K562 (cell line): Measurements from ENCODE around the gene MBD5. TPM values are rescaled to one million over a fixed set of nuclear protein-coding genes. Genes with fewer than 3 reads are reported as not detected.
A peak's percentile ranks its signal among the peaks of the same experiment; 100 is the strongest.

Experiments used
- ATAC-seq: fragments of 200-7000 bp; cut with Tn5 transposase; 3 replicates; pipeline ENCODE4 v1.9.1; 2020; ENCODE audit warnings: moderate library complexity
- BruUV-seq: library from RNA; stranded (reverse); fragments of 400-500 nt; replicated peaks from 2 replicates; lab custom pipeline; 2021; lab: Mats Ljungman, UMichigan
- CTCF ChIA-PET: fragments of 300-600 bp; formaldehyde crosslinking; extraction: SDS; loops from one replicate; lab custom pipeline; 2021; ENCODE audit warnings: low intra/inter-chr PET ratio; lab: Yijun Ruan, JAX
- POLR2A ChIA-PET: fragments of 300-600, 350-650 bp; sonication (Branson Sonifier 250); formaldehyde crosslinking; extraction: SDS; loops from one replicate; lab custom pipeline; 2021; ENCODE audit warnings: antibody characterized with exemption, inconsistent platforms; lab: Yijun Ruan, JAX
- DNase-seq, 4 experiments: peaks; one replicate each; pipeline versions ENCODE4 v3.0.0 to v3.0.0-alpha.2; 2011 to 2018; ENCODE audit warnings: low spot score in 3 of 4, mixed read lengths in 3 of 4; ENCODE audit errors: extremely low read depth in 1 of 4
- FAIRE-seq: peaks from 2 replicates; lab custom pipeline; 2011; peaks lifted over from hg19 to GRCh38; lab: Jason Lieb, UNC
- H2AFZ ChIP-seq: 2 replicates; pipeline ENCODE4 v1.6.0; 2011; ENCODE audit warnings: low read depth, low read length, control low read depth, inconsistent platforms
- H3K27ac ChIP-seq: fragments of 200-600 bp; 3 replicates; pipeline ENCODE4 v1.8.0; 2011; ENCODE audit warnings: low read depth, mild to moderate bottlenecking, control low read depth, inconsistent platforms, low read length, moderate library complexity, mixed read lengths; ENCODE audit errors: extremely low read depth
- H3K27me3 ChIP-seq, 2 experiments: fragments of 300-600 bp in 1 of 2; 2 replicates in 1 of 2; 3 replicates in 1 of 2; pipeline versions ENCODE4 v1.6.0 to v1.8.0; 2011; ENCODE audit warnings: inconsistent platforms in 2 of 2, low read length in 2 of 2, mild to moderate bottlenecking in 1 of 2, mixed read lengths in 1 of 2, moderate library complexity in 1 of 2; ENCODE audit not compliant: control insufficient read depth in 2 of 2, insufficient read depth in 2 of 2
- H3K36me3 ChIP-seq: fragments of 300-600 bp; 3 replicates; pipeline ENCODE4 v1.8.0; 2011; ENCODE audit warnings: mild to moderate bottlenecking, low read length, inconsistent platforms; ENCODE audit not compliant: control insufficient read depth, insufficient read depth
- H3K4me1 ChIP-seq, 2 experiments: fragments of 200-600 bp in 1 of 2; replicated peaks in 1 of 2; 2 replicates in 1 of 2; 3 replicates in 1 of 2; pipeline versions ENCODE4 v1.5.1 to v1.8.0; 2011; ENCODE audit warnings: inconsistent platforms in 2 of 2, low read length in 2 of 2, mild to moderate bottlenecking in 1 of 2, mixed read lengths in 1 of 2, moderate library complexity in 1 of 2; ENCODE audit not compliant: control insufficient read depth in 2 of 2, insufficient read depth in 2 of 2
- H3K4me2 ChIP-seq: 2 replicates; pipeline ENCODE4 v1.6.1; 2011; ENCODE audit warnings: low read length, control low read depth, inconsistent platforms, mixed read lengths; ENCODE audit not compliant: insufficient read depth
- H3K4me3 ChIP-seq: fragments of 200-600 bp; sonication (generic), shearing (Covaris generic); 2 replicates; pipeline ENCODE4 v1.5.1; 2016; ENCODE audit warnings: control low read depth, inconsistent platforms
- H3K79me2 ChIP-seq: fragments of 200-600 bp; 3 replicates; pipeline ENCODE4 v1.8.0; 2011; ENCODE audit warnings: low read length, inconsistent platforms; ENCODE audit not compliant: control insufficient read depth, insufficient read depth
- H3K9ac ChIP-seq, 2 experiments: 2 replicates each; pipeline versions ENCODE4 v1.6.0 to v1.6.1; 2011; ENCODE audit warnings: low read depth in 2 of 2, low read length in 2 of 2, control low read depth in 1 of 2, inconsistent platforms in 1 of 2, mild to moderate bottlenecking in 1 of 2, mixed read lengths in 1 of 2; ENCODE audit not compliant: insufficient read depth in 1 of 2
- H3K9me1 ChIP-seq: one replicate; pipeline ENCODE4 v1.6.0; 2011; ENCODE audit warnings: inconsistent platforms, mild to moderate bottlenecking, low read length, moderate library complexity; ENCODE audit not compliant: control insufficient read depth, insufficient read depth
- H3K9me3 ChIP-seq: replicated peaks from 2 replicates; pipeline ENCODE4 v1.5.1; 2011; ENCODE audit warnings: low read depth, low read length, inconsistent platforms; ENCODE audit not compliant: control insufficient read depth, insufficient read depth
- H4K20me1 ChIP-seq: replicated peaks from 2 replicates; pipeline ENCODE4 v1.6.1; 2011; ENCODE audit warnings: low read length, inconsistent platforms, mixed read lengths; ENCODE audit not compliant: control insufficient read depth, insufficient read depth
- HNRNPL ChIP-seq: fragments of 200-400 bp; formaldehyde crosslinking; IDR thresholded peaks from 2 replicates; pipeline ENCODE4 v1.6.1; 2017; ENCODE audit warnings: low read depth, mild to moderate bottlenecking, low read length
- NCOR1 ChIP-seq: fragments of 450-650 bp; IDR thresholded peaks from 2 replicates; pipeline ENCODE4 v1.6.1; 2016; ENCODE audit warnings: mild to moderate bottlenecking, moderate library complexity
- RBM17 ChIP-seq: fragments of 200-400 bp; formaldehyde crosslinking; IDR thresholded peaks from 2 replicates; pipeline ENCODE4 v1.6.1; 2017; ENCODE audit warnings: low read depth, mild to moderate bottlenecking, low read length, borderline replicate concordance
- ZNF146 ChIP-seq: IDR thresholded peaks from one replicate; pipeline ENCODE4 v1.6.1; 2018; ENCODE audit warnings: missing compliant biosample characterization; ENCODE audit not compliant: unreplicated experiment
- ZNF316 ChIP-seq: fragments of 450-650 bp; IDR thresholded peaks from 2 replicates; pipeline ENCODE4 v1.6.1; 2016
- ZNF75A ChIP-seq: fragments of 450-650 bp; formaldehyde crosslinking; IDR thresholded peaks from 2 replicates; pipeline ENCODE4 v1.4.0; 2020; ENCODE audit warnings: mild to moderate bottlenecking
- WGBS: fragments of 100-300 bp; shearing (Covaris generic); methylation state at CpG from one replicate; pipeline ENCODE4 v1.1.6; 2016; ENCODE audit warnings: low coverage, mixed read lengths; ENCODE audit not compliant: insufficient coverage; ENCODE audit errors: missing lambda C conversion rate; 5-methylcytosine and 5-hydroxymethylcytosine counted together
- in situ Hi-C: fragments of 300-500 bp; cut with MboI; formaldehyde crosslinking; loops from 4 replicates; pipeline ENCODE4 v1.15.0; 2018; ENCODE audit warnings: inconsistent platforms, mixed read lengths
- intact Hi-C: fragments of 100-400 bp; cut with micrococcal nuclease; formaldehyde crosslinking; loops from 2 replicates; pipeline ENCODE4 v1.14.2; 2022
- polyA plus RNA-seq, 8 experiments: library from polyadenylated mRNA; depleted of rRNA in 4 of 8; stranded (reverse) in 5 of 8; unstranded in 3 of 8; fragments of >200 nt; fragmentation: Nextera tagmentation in 2 of 8; fragmentation: Illumina TruSeq in 1 of 8; extraction: Ambion mirVana in 2 of 8; extraction: Trizol in 1 of 8; gene quantifications; 2 replicates each; pipeline versions ENCODE4 v1.2.1 to v1.2.3, GENCODE V29; 2011 to 2014; ENCODE audit warnings: inconsistent platforms in 1 of 8, missing spikeins in 1 of 8
- total RNA-seq, 7 experiments: library from RNA; depleted of rRNA in 6 of 7; stranded (reverse); fragments of >200 nt in 6 of 7; fragmentation: Illumina TruSeq in 2 of 7; extraction: Trizol in 2 of 7; gene quantifications; 2 replicates each; pipeline versions ENCODE4 v1.2.1 to v1.2.3, GENCODE V29; 2011 to 2021; ENCODE audit warnings: low replicate concordance in 1 of 7
- TF ChIP-seq, protein P1 (sequence below): IDR thresholded peaks from 3 replicates; pipeline ENCODE4 v1.6.1; 2011; ENCODE audit warnings: borderline replicate concordance, mild to moderate bottlenecking, moderate library complexity; ENCODE audit not compliant: insufficient read length; ENCODE audit errors: extremely low read depth

MBD5 gene
- total and polyA plus RNA-seq, 9 of the 15 experiments (the other 6 are each of a cell fraction or from before 2014, with no cell fraction given) = 3.4 to 14.5 (median 9.0) TPM

- intact Hi-C loops = no loop called here
- no peaks in the 10 kb centered on the region for H3K4me1 ChIP-seq
- CTCF ChIA-PET = no interaction called here
- in situ Hi-C loops = no loop called here
- H4K20me1 ChIP-seq = no peaks in the 10 kb centered on the region
- no peak overlapping the region for H3K4me2 ChIP-seq
- POLR2A ChIA-PET = interaction anchor here (1.0 to 1.6 kb wide), 2 partner anchors 11 to 13 kb away, joined by 3 to 11 read pairs; no protein-coding TSS in a partner anchor
- H3K9me3 ChIP-seq = no peaks in the 10 kb centered on the region
- no peak overlapping the region for H3K4me3 ChIP-seq
- FAIRE-seq = no peak
- no peaks in the 10 kb centered on the region for H3K36me3 ChIP-seq
- H3K9ac ChIP-seq = no peak overlapping the region
- TF ChIP-seq ZNF75A (no peak), NCOR1 (no peak), ZNF316 (no peak), RBM17 (no peak), HNRNPL (no peak), ZNF146 (no peak)
- TF ChIP-seq, protein P1, sequence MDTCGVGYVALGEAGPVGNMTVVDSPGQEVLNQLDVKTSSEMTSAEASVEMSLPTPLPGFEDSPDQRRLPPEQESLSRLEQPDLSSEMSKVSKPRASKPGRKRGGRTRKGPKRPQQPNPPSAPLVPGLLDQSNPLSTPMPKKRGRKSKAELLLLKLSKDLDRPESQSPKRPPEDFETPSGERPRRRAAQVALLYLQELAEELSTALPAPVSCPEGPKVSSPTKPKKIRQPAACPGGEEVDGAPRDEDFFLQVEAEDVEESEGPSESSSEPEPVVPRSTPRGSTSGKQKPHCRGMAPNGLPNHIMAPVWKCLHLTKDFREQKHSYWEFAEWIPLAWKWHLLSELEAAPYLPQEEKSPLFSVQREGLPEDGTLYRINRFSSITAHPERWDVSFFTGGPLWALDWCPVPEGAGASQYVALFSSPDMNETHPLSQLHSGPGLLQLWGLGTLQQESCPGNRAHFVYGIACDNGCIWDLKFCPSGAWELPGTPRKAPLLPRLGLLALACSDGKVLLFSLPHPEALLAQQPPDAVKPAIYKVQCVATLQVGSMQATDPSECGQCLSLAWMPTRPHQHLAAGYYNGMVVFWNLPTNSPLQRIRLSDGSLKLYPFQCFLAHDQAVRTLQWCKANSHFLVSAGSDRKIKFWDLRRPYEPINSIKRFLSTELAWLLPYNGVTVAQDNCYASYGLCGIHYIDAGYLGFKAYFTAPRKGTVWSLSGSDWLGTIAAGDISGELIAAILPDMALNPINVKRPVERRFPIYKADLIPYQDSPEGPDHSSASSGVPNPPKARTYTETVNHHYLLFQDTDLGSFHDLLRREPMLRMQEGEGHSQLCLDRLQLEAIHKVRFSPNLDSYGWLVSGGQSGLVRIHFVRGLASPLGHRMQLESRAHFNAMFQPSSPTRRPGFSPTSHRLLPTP = no peak
- BruUV-seq = no TSS peak
- WGBS = 1% methylated on average over 6 of the region's 6 CpGs
- H3K79me2 ChIP-seq = no peaks in the 10 kb centered on the region
- no peak overlapping the region for H2AFZ ChIP-seq
- H3K27me3 ChIP-seq = peaks cover 0 to 17% of the 10 kb centered on the region in 2 experiments; a peak in 3 of 5 replicates
- DNase-seq = no peak
- ATAC-seq = peak; percentile 21; the same call in 1 of the 3 replicates
- no peak overlapping the region for H3K27ac ChIP-seq
- no peaks in the 10 kb centered on the region for H3K9me1 ChIP-seq
Observed at GRCh38 chr2:148554459-148555247, 533.8 kb downstream of the MBD5 start.
